Measurements from ENCODE around the gene LCE1A.

The LCE1A gene

GRCh38 chr1:152827173-152827572 lies at the start of gene LCE1A:
TSS of gene LCE1A (plus strand) at chr1:152827473. CDS start at chr1:152827473, 0 bp downstream.
- no peak for DNase-seq

GRCh38 chr1:152777510-152778137 lies 49.6 kb upstream of the LCE1A start:
- DNase-seq: no peak

GRCh38 chr1:152783095-152783494 lies 44.2 kb upstream of the LCE1A start:
- no peak for DNase-seq

GRCh38 chr1:152786077-152786476 lies 41.2 kb upstream of the LCE1A start, which contains the start of gene LCE1E:
TSS of gene LCE1E (plus strand) at chr1:152786257. CDS start at chr1:152787300, 1,043 bp downstream.
- DNase-seq: no peak

GRCh38 chr1:152795686-152796085 lies 31.6 kb upstream of the LCE1A start:
- DNase-seq: no peak

GRCh38 chr1:152796421-152796820 lies 30.9 kb upstream of the LCE1A start, which contains the start of gene LCE1D:
TSS of gene LCE1D (plus strand) at chr1:152796721. CDS start at chr1:152797795, 1,074 bp downstream.
- no peak for DNase-seq

GRCh38 chr1:152801333-152801732 lies 25.9 kb upstream of the LCE1A start:
- DNase-seq: no peak

GRCh38 chr1:152806576-152806975 lies 20.7 kb upstream of the LCE1A start, which contains the start of gene LCE1C:
TSS of gene LCE1C (minus strand) at chr1:152806651. CDS start at chr1:152805478, 1,173 bp downstream.
- DNase-seq: no peak

GRCh38 chr1:152811050-152811449 lies 16.2 kb upstream of the LCE1A start:
- DNase-seq: no peak

GRCh38 chr1:152811671-152812070 lies 15.6 kb upstream of the LCE1A start, which contains the start of gene LCE1B:
TSS of gene LCE1B (plus strand) at chr1:152811971. CDS start at chr1:152812447, 476 bp downstream.
- no peak for DNase-seq

- DNase-seq: no peak
Measured at GRCh38 chr1:152817309-152817708, 10.0 kb upstream of the LCE1A start.

- DNase-seq: no peak
Measured at GRCh38 chr1:152823294-152823693, 4.0 kb upstream of the LCE1A start.

- no peak for DNase-seq
Measured at GRCh38 chr1:152824964-152825363, 2.3 kb upstream of the LCE1A start.

GRCh38 chr1:152836870-152837269 lies 9.6 kb downstream of the LCE1A start:
- DNase-seq: no peak

GRCh38 chr1:152842556-152842955 lies 15.3 kb downstream of the LCE1A start, which contains the start of gene LCE6A:
TSS of gene LCE6A (plus strand) at chr1:152842856. CDS start at chr1:152843521, 665 bp downstream.
- DNase-seq: no peak

GRCh38 chr1:152855661-152856060 lies 28.4 kb downstream of the LCE1A start:
- no peak for DNase-seq

GRCh38 chr1:152858062-152858461 lies 30.8 kb downstream of the LCE1A start:
- no peak for DNase-seq

- DNase-seq: no peak
Measured at GRCh38 chr1:152859696-152860095, 32.4 kb downstream of the LCE1A start, which contains the start of gene LCE7A. TSS of gene LCE7A (plus strand) at chr1:152859996. CDS start at chr1:152860698, 702 bp downstream.

GRCh38 chr1:152860129-152860528 lies 32.9 kb downstream of the LCE1A start:
- no peak for DNase-seq

- DNase-seq: no peak
Measured at GRCh38 chr1:152861374-152861773, 34.1 kb downstream of the LCE1A start.

- no peak for DNase-seq
Measured at GRCh38 chr1:152864443-152864842, 37.2 kb downstream of the LCE1A start.

- no peak for DNase-seq
Measured at GRCh38 chr1:152866321-152866720, 39.0 kb downstream of the LCE1A start.

- DNase-seq: no peak
Measured at GRCh38 chr1:152869808-152870419, 42.6 kb downstream of the LCE1A start.
